HepG2 (cell line): ENCODE measurements around the gene GBGT1. TPM values are rescaled to one million over a fixed set of nuclear protein-coding genes. Genes with fewer than 3 reads are reported as not detected.

Source experiments
- ATAC-seq: fragments of 200-7000 bp; cut with Tn5 transposase; 3 replicates; pipeline ENCODE4 v1.9.1; 2020; ENCODE audit warnings: mild to moderate bottlenecking, moderate library complexity
- BruUV-seq: library from RNA; stranded (reverse); fragments of 400-500 nt; replicated peaks from 2 replicates; lab custom pipeline; 2021; lab: Mats Ljungman, UMichigan
- CTCF ChIA-PET: fragments of 300-600 bp; formaldehyde crosslinking; extraction: SDS; loops from one replicate; lab custom pipeline; 2021; ENCODE audit warnings: low total read pairs, inconsistent platforms, low intra/inter-chr PET ratio; lab: Yijun Ruan, JAX
- POLR2A ChIA-PET: fragments of 350-600 bp; sonication (Branson Sonifier 250); formaldehyde crosslinking; loops from one replicate; lab custom pipeline; 2020; ENCODE audit warnings: antibody characterized with exemption, inconsistent platforms; lab: Yijun Ruan, JAX
- DNase-seq: peaks from one replicate; pipeline ENCODE4 v3.0.0-alpha.2; 2015; ENCODE audit warnings: low spot score
- FAIRE-seq: peaks from 3 replicates; lab custom pipeline; 2011; peaks lifted over from hg19 to GRCh38; lab: Jason Lieb, UNC
- H2AFZ ChIP-seq: one replicate; pipeline ENCODE4 v1.6.1; 2011; ENCODE audit warnings: low read length, inconsistent platforms
- H3K27ac ChIP-seq: fragments of 300-600 bp; 3 replicates; pipeline ENCODE4 v1.8.0; 2011; ENCODE audit warnings: mixed run types, mild to moderate bottlenecking, mixed read lengths, low read length, inconsistent platforms; ENCODE audit not compliant: insufficient read depth; ENCODE audit errors: extremely low read length
- H3K27me3 ChIP-seq, 2 experiments: fragments of 200-600 bp in 1 of 2; 2 replicates in 1 of 2; 3 replicates in 1 of 2; pipeline versions ENCODE4 v1.6.0 to v1.8.0; 2011; ENCODE audit warnings: low read length in 2 of 2, mild to moderate bottlenecking in 2 of 2, moderate library complexity in 2 of 2, inconsistent platforms in 1 of 2; ENCODE audit not compliant: insufficient read depth in 2 of 2, control insufficient read depth in 1 of 2
- H3K36me3 ChIP-seq, 2 experiments: fragments of 200-600 bp in 1 of 2; replicated peaks in 1 of 2; 2 replicates in 1 of 2; 3 replicates in 1 of 2; pipeline versions ENCODE4 v1.5.1 to v1.8.0; 2011; ENCODE audit warnings: low read length in 2 of 2, inconsistent platforms in 1 of 2; ENCODE audit not compliant: insufficient read depth in 2 of 2, control insufficient read depth in 1 of 2
- H3K4me1 ChIP-seq: 2 replicates; pipeline ENCODE4 v1.5.1; 2012; ENCODE audit warnings: low read length, inconsistent platforms; ENCODE audit not compliant: insufficient read depth
- H3K4me2 ChIP-seq: 2 replicates; pipeline ENCODE4 v1.6.0; 2011; ENCODE audit warnings: low read depth, low read length, inconsistent platforms
- H3K4me3 ChIP-seq, 3 experiments: fragments of 200-600 bp in 1 of 3; sonication (generic), shearing (Covaris generic) in 1 of 3; replicated peaks in 1 of 3; 2 replicates each; pipeline ENCODE4 v1.5.1; 2011 to 2016; ENCODE audit warnings: low read length in 3 of 3, inconsistent platforms in 2 of 3, low read depth in 2 of 3, mild to moderate bottlenecking in 2 of 3, control low read depth in 1 of 3, mixed read lengths in 1 of 3; ENCODE audit not compliant: insufficient read depth in 1 of 3
- H3K79me2 ChIP-seq: one replicate; pipeline ENCODE4 v1.6.1; 2011; ENCODE audit warnings: low read length, inconsistent platforms; ENCODE audit not compliant: insufficient read depth
- H3K9ac ChIP-seq: 2 replicates; pipeline ENCODE4 v1.6.0; 2011; ENCODE audit warnings: mild to moderate bottlenecking, low read depth, low read length, inconsistent platforms; ENCODE audit not compliant: insufficient read depth
- H3K9me3 ChIP-seq: 2 replicates; pipeline ENCODE4 v1.5.1; 2012; ENCODE audit warnings: mild to moderate bottlenecking, low read length
- H4K20me1 ChIP-seq: 2 replicates; pipeline ENCODE4 v1.6.0; 2011; ENCODE audit warnings: inconsistent platforms, mild to moderate bottlenecking, low read length, moderate library complexity; ENCODE audit not compliant: insufficient read depth
- AKAP8 ChIP-seq: sonication (generic); formaldehyde crosslinking; IDR thresholded peaks from 2 replicates; pipeline ENCODE4 v1.5.1; 2020; ENCODE audit warnings: mild to moderate bottlenecking, missing genetic modification reagents
- ZNF225 ChIP-seq: sonication (generic); formaldehyde crosslinking; IDR thresholded peaks from 2 replicates; pipeline ENCODE4 v1.4.0; 2020; ENCODE audit warnings: mild to moderate bottlenecking, missing genetic modification reagents
- WGBS: methylation state at CpG from one replicate; pipeline ENCODE4 v1.1.6; 2017; ENCODE audit warnings: low lambda C conversion rate; 5-methylcytosine and 5-hydroxymethylcytosine counted together
- in situ Hi-C: cut with HindIII; loops from 2 replicates; pipeline ENCODE4 v1.10.0; 2017; ENCODE audit warnings: low pct_unique_long_range_greater_than_20kb; ENCODE audit not compliant: extremely low pct_ligation_motif_present
- intact Hi-C: fragments of 100-400 bp; cut with micrococcal nuclease; formaldehyde crosslinking; loops from one replicate; pipeline ENCODE4 v1.10.0; 2022; ENCODE audit not compliant: unreplicated experiment
- polyA plus RNA-seq, 8 experiments: library from polyadenylated mRNA; depleted of rRNA in 3 of 8; stranded (reverse) in 7 of 8; unstranded in 1 of 8; fragments of >200 nt; fragmentation: Illumina TruSeq in 4 of 8; extraction: Trizol in 4 of 8; gene quantifications; 2 replicates each; pipeline versions ENCODE4 v1.2.1 to v1.2.3, GENCODE V29; 2011 to 2016; ENCODE audit warnings: low read depth in 4 of 8, missing spikeins in 1 of 8, mixed read lengths in 1 of 8; ENCODE audit not compliant: insufficient read depth in 1 of 8
- total RNA-seq, 5 experiments: library from RNA; depleted of rRNA; stranded (reverse); fragments of >200 nt; fragmentation: Illumina TruSeq; extraction: Trizol; gene quantifications; 2 replicates each; pipeline ENCODE4 v1.2.3, GENCODE V29; 2016; ENCODE audit warnings: low read depth in 1 of 5
- TF ChIP-seq, protein P1 (sequence below): sonication (generic); formaldehyde crosslinking; conservative IDR thresholded peaks from 2 replicates; pipeline ENCODE4 v1.5.0; 2020; ENCODE audit warnings: missing genetic modification reagents
- TF ChIP-seq, protein P2 (sequence below): sonication (generic); formaldehyde crosslinking; IDR thresholded peaks from 2 replicates; pipeline ENCODE4 v1.4.0; 2020; ENCODE audit warnings: missing genetic modification reagents
- TF ChIP-seq, protein P3 (sequence below): sonication (generic); formaldehyde crosslinking; IDR thresholded peaks from 2 replicates; pipeline ENCODE4 v1.4.0; 2020; ENCODE audit warnings: mild to moderate bottlenecking, missing genetic modification reagents

Gene GBGT1
- total and polyA plus RNA-seq, 2 of the 13 experiments (the other 11 are each of a cell fraction or from before 2014, with no cell fraction given), result not detected

DNA sequence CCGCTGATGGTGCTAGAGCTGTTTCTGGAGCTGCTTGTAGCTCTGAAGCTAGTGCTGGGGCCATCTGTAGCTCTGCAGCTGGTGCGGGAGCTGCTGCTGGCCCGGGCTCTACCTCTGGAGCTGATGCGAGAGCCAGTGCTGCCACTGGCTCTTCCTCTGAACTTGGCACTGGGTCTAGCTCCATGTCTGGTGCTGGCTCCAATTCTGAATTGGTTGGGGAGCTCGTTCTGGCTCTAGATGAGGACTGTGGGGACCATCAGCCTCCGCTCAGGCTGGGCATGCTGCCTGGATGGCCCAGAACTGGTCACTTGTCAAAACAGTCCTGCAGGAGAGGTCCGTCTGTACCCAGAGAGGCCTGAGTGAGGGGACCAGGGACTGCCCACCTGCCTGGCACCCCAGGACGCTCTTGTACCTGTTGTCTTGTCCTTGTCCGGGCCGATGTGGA is 23.9 kb upstream of the GBGT1 start:
- Histone ChIP-seq H2AFZ (no peak overlapping the region), H3K36me3 (no peaks in the 10 kb centered on the region), H3K27me3 (peaks cover 4 to 20% of the 10 kb centered on the region in 2 experiments; a peak in 3 of 5 replicates), H4K20me1 (no peaks in the 10 kb centered on the region), H3K9me3 (no peaks in the 10 kb centered on the region), H3K9ac (no peak overlapping the region), H3K27ac (no peak overlapping the region), H3K4me2 (no peak overlapping the region), H3K4me3 (no peak overlapping the region), H3K79me2 (no peaks in the 10 kb centered on the region), H3K4me1 (no peaks in the 10 kb centered on the region)
- ATAC-seq (no peak), DNase-seq (no peak), FAIRE-seq (no peak)
- no TSS peak for BruUV-seq
- intact Hi-C loops, result loop anchor here (2.0 kb wide), 2 partner anchors 141 to 299 kb away; no protein-coding TSS in a partner anchor
- TF ChIP-seq, protein P1, sequence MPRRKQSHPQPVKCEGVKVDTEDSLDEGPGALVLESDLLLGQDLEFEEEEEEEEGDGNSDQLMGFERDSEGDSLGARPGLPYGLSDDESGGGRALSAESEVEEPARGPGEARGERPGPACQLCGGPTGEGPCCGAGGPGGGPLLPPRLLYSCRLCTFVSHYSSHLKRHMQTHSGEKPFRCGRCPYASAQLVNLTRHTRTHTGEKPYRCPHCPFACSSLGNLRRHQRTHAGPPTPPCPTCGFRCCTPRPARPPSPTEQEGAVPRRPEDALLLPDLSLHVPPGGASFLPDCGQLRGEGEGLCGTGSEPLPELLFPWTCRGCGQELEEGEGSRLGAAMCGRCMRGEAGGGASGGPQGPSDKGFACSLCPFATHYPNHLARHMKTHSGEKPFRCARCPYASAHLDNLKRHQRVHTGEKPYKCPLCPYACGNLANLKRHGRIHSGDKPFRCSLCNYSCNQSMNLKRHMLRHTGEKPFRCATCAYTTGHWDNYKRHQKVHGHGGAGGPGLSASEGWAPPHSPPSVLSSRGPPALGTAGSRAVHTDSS (CRISPR knock-in tag), result no peak
- TF ChIP-seq, protein P2, sequence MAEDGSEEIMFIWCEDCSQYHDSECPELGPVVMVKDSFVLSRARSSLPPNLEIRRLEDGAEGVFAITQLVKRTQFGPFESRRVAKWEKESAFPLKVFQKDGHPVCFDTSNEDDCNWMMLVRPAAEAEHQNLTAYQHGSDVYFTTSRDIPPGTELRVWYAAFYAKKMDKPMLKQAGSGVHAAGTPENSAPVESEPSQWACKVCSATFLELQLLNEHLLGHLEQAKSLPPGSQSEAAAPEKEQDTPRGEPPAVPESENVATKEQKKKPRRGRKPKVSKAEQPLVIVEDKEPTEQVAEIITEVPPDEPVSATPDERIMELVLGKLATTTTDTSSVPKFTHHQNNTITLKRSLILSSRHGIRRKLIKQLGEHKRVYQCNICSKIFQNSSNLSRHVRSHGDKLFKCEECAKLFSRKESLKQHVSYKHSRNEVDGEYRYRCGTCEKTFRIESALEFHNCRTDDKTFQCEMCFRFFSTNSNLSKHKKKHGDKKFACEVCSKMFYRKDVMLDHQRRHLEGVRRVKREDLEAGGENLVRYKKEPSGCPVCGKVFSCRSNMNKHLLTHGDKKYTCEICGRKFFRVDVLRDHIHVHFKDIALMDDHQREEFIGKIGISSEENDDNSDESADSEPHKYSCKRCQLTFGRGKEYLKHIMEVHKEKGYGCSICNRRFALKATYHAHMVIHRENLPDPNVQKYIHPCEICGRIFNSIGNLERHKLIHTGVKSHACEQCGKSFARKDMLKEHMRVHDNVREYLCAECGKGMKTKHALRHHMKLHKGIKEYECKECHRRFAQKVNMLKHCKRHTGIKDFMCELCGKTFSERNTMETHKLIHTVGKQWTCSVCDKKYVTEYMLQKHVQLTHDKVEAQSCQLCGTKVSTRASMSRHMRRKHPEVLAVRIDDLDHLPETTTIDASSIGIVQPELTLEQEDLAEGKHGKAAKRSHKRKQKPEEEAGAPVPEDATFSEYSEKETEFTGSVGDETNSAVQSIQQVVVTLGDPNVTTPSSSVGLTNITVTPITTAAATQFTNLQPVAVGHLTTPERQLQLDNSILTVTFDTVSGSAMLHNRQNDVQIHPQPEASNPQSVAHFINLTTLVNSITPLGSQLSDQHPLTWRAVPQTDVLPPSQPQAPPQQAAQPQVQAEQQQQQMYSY, result no peak
- TF ChIP-seq, protein P3, sequence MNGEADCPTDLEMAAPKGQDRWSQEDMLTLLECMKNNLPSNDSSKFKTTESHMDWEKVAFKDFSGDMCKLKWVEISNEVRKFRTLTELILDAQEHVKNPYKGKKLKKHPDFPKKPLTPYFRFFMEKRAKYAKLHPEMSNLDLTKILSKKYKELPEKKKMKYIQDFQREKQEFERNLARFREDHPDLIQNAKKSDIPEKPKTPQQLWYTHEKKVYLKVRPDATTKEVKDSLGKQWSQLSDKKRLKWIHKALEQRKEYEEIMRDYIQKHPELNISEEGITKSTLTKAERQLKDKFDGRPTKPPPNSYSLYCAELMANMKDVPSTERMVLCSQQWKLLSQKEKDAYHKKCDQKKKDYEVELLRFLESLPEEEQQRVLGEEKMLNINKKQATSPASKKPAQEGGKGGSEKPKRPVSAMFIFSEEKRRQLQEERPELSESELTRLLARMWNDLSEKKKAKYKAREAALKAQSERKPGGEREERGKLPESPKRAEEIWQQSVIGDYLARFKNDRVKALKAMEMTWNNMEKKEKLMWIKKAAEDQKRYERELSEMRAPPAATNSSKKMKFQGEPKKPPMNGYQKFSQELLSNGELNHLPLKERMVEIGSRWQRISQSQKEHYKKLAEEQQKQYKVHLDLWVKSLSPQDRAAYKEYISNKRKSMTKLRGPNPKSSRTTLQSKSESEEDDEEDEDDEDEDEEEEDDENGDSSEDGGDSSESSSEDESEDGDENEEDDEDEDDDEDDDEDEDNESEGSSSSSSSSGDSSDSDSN (CRISPR knock-in tag), result no peak
- TF ChIP-seq ZNF225 (CRISPR knock-in tag) (no peak), AKAP8 (CRISPR knock-in tag) (no peak)
- in situ Hi-C loops, result loop anchor here (5.0 kb wide), 2 partner anchors 145 to 300 kb away; no protein-coding TSS in a partner anchor
- WGBS, result 67% methylated on average over 3 of the region's 10 CpGs
- CTCF ChIA-PET, result interaction anchor here (2.1 to 3.0 kb wide), 2 partner anchors 142 to 298 kb away, joined by 7 to 13 read pairs; no protein-coding TSS in a partner anchor
- POLR2A ChIA-PET, result interaction anchor here (1.6 kb wide), 1 partner anchor 160 kb away, joined by 6 read pairs; the partner anchor contains the start of genes MED22 and RPL7A
